Amniotic epithelial cell (primary cell): ENCODE results near the gene TUBB4A.
"Not testable (repeated sequence)": the region's sequence is repeated elsewhere in the genome, so short reads cannot be mapped to it uniquely, and the experiment has no call there.

Source experiments
- DNase-seq: peaks from one replicate; pipeline ENCODE4 v3.0.0-alpha.2; 2010; ENCODE audit warnings: low read depth

TUBB4A gene

GRCh38 chr19:6501740-6502648 is at the start of gene TUBB4A:
Gene TUBB4A, minus strand, starts transcription at chr19:6502309. Its CDS starts 97 bp downstream, at chr19:6502212.
- no peak for DNase-seq

DNA sequence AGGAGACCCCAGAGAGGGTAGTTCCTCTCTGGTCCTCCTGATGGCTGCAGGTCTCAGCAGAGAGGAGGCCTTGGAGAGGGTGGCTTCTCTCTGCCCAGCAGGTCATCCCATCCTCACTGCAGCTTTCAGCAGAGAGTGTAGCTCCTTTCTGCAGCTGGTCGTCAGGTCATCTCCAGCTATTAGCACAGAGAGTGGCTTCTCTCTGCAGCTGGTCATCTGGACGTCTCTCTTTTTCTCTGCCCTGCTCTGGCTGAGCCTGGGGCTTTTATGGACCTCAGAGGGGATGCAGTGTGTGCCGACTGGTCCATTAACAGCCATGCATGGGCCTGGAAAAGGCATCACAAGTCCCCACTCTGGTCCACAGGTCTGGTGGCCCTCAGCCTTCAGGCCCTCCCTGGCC is 49.0 kb upstream of the TUBB4A start:
- DNase-seq: no peak

DNA sequence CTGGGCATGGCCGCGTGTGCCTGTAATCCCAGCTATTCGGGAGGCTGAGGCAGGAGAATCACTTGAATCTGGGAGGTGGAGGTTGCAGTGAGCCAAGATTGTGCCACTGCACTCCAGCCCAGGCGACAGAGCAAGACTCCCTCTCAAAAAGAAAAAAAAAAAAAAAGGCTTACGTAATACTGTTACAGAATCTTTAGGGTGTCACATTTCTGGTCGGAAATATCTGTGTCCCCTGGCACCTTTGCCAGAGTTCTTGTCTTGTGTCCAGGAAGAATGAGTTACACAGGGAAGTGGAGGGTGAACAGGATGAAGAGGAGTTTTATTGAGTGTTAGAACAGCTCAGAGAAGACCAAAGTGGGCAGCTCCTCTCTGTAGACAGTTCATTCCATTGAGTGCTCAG is 48.6 kb upstream of the TUBB4A start:
- DNase-seq: not testable (repeated sequence)

GRCh38 chr19:6543866-6544347 is 41.8 kb upstream of the TUBB4A start:
- no peak for DNase-seq

DNA sequence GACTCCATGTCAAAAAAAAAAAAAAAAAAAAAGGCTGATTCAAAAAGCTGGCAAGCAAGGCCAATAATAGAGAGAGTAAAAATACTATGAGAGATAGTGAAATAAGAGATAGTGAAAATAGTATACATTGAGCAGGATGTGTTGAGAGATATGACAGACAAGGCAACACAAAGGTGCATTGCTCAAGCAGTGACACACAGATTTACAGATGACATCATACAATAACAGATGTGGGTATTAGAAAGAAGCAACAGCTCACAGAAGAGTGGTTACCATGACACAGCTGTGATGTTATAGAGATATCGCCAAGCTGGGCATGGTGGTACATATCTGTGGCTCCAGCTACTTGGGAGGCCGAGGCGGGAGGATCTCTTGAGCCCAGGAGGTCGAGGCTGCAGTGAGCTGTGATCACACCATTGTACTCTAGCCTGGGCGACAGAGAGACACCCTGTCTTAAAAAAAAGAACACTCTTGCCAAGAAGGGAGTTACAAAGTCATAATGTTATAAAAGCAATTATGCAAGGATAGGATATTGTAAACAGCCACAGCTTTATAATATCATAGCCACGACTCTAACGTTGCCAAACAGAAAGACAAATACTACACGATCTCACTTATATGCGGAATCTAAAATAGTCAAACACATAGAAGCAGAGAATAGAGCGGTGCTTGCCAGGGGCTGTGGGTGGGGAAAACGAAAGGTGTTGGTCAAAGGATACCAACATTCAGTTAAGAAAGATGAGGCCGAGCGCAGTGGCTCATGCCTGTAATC is 39.0 kb upstream of the TUBB4A start:
- DNase-seq: no peak

DNA sequence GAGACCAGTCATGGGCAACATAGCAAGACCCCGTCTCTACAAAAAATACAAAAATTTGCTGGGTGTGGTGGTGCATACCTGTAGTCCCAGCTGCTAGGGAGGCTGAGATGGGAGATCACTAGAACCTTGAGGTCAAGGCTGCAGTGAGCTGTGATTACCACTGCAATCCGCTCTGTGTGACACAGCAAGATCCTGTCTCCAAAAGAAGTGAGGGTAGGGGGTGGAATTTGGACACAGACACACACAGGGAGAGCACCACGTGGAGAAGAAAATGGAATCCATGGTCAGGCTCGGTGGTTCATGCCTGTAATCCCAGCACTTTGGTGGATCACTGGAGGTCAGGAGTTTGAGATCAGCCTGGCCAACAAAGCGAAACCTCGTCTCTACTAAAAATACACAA is 37.4 kb upstream of the TUBB4A start:
- DNase-seq: no peak

- DNase-seq: no peak
These were observed 33.5 kb upstream of the TUBB4A start for GRCh38 chr19:6535558-6536137.

- no peak for DNase-seq
These were observed 32.5 kb upstream of the TUBB4A start for GRCh38 chr19:6534451-6535093.

GRCh38 chr19:6533746-6534418 is 31.8 kb upstream of the TUBB4A start:
- DNase-seq: no peak

GRCh38 chr19:6533000-6533328 is 30.9 kb upstream of the TUBB4A start:
- no peak for DNase-seq

DNA sequence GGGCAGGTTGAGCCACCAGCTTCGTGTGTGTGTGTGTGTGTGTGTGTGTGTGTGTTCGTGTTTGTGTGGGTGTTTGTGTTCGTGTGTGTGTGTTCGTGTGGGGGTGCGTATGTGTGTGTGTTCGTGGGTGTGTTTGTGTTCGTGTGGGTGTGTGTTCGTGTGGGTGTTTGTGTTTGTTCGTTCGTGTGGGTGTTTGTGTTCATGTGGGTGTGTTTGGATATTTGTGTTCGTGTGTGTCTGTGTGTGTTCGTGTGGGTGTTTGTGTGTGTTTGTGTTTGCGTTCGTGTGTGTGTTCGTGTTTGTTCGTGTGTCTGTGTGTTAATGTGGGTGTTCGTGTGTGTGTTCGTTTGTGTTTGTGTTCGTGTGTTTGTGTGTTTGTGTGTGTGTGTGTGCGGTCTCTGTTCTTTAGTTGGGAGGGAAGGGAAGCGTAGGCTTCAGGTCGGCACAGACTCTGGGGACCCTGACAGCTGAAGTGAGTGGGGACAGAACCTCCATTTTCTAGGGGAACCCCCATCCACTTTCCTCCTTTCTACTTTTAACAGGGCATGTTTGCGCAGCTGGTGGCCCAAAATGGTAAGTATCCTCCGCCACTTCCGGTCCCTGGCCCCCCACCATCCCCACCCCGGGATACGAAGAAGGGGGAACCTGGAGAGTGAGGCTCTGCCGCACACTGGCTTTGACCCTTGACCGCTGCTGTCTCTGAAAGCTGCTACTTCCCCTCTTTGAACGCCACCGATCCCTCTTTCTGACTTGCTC is 30.3 kb upstream of the TUBB4A start:
- DNase-seq: no peak

DNA sequence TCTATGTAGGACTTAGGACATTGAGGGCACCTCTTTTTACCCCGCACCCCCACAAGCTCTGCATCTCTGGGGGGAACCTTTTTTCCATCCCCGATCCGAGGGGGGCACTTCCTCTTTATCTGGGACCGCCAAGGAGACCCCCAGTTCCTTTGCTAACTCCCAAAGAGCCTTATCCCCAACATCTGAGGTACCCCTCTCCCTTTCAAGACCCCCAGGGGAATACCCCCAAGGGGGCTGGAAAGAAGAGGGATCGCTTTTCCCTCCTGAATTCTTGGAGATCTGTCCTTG is 29.8 kb upstream of the TUBB4A start:
- no peak for DNase-seq

- no peak for DNase-seq
These were observed 29.2 kb upstream of the TUBB4A start for GRCh38 chr19:6531163-6531955.

DNA sequence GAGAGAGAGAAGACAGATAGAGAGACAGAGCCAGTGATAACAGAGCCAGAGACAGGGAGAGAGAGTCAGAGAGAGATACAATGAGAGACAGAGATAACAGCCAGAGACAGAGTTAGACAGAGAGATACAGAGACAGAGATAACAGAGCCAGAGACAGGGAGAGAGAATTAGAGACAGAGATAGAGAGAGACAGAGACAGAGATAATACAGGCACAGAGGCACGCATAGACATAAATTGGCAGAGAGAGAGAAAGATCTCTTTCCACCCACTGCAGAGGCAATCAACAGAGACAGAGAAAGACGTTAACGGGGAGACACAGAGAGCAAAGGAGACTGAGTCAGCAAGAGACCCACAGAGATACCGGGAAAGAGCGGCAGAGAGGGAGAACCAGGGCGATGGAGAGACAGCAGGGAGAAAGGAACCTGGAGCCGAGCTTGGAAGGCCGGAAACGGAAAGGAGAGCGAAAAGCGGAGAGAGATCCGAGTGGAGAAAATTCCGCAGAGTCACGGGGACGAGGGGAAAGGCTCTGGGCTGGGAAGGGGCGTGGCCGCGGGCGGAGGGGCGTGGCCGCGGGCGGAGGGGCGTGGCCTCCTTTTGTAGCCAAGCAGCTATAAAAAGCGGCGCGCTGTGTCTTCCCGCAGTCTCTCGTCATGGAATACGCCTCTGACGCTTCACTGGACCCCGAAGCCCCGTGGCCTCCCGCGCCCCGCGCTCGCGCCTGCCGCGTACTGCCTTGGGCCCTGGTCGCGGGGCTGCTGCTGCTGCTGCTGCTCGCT is 28.5 kb upstream of the TUBB4A start, which contains the start of gene TNFSF9:
Gene TNFSF9, plus strand, starts transcription at position 641 of the 777 bp plus-strand sequence. Its CDS starts 11 bp downstream, at position 652.
- DNase-seq: peak; percentile 68

DNA sequence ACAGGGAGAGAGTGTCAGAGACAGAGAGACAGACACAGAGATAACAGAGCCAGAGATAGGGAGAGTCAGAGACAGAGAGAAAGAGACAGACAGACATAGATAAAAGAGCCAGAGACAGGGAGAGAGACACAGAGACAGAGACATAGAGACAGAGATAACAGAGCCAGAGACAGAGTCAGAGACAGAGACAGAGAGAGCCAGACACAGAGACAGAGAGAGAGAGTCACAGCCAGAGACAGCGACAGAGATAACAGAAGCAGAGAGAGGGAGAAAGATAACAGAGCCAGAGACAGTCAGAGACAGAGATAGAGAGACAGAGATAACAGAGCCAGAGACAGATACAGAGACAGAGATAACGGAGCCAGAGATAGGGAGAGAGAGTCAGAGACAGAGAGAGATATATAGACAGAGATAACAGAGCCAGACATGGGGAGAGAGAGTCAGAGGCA is 27.9 kb upstream of the TUBB4A start:
- no peak for DNase-seq

DNA sequence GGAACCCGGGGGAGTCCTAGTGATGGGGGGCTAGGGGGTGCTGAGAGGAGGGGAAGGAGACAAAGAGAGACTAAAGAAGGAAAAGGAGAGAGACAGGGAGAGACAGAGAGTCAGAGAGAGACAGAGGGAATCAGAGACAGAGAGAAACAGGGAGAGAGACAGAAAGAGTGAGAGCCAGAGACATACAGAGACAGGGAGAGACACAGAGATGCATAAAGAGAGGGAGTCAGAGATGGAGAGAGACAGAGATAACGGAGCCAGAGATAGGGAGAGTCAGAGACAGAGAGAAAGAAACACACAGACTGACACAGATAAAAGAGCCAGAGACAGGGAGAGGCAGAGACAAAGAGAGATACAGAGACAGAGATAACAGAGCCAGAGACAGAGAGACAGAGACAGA is 27.2 kb upstream of the TUBB4A start:
- DNase-seq: no peak

GRCh38 chr19:6528544-6529121 is 26.5 kb upstream of the TUBB4A start:
- DNase-seq: no peak

- no peak for DNase-seq
These were observed 25.9 kb upstream of the TUBB4A start for GRCh38 chr19:6527893-6528543.
